ENCODE results near the gene PSMD8.

GRCh38 chr19:38369584-38369983 lies 4.8 kb upstream of the PSMD8 start:
- TF ChIP-seq CEBPB (IDR thresholded peaks at IDR 0.05; ENCODE audit: low read depth, low read length) (no peak), CTCF (IDR thresholded peaks at IDR 0.05; ENCODE audit: control extremely low read depth in 1 of 3, insufficient read depth in 1 of 3, low read depth in 1 of 3, low read length in 3 of 3) (no peak), YY1 (IDR thresholded peaks at IDR 0.05; ENCODE audit: low read depth, low read length) (no peak)

Data from H1 (cell line).